Esophagus muscularis mucosa (tissue), 3 donors: ENCODE data around the gene PRSS56.

Experiments
- CTCF ChIP-seq, 3 experiments: fragments of 200-600 bp in 2 of 3; fragments of 450-650 bp in 1 of 3; sonication (generic) in 2 of 3; IDR thresholded peaks; one replicate each; pipeline ENCODE4 v1.5.1; 2017 to 2019; ENCODE audit warnings: antibody characterized with exemption in 3 of 3, mild to moderate bottlenecking in 2 of 3, moderate library complexity in 1 of 3
- POLR2AphosphoS5 ChIP-seq, 2 donors: sonication (generic); formaldehyde crosslinking; IDR thresholded peaks; one replicate each; pipeline ENCODE4 v1.6.1; 2017; ENCODE audit warnings: antibody characterized with exemption in 2 of 2

GRCh38 chr2:232532419-232532818, 12.2 kb downstream of the PRSS56 start:
- TF ChIP-seq POLR2AphosphoS5 (IDR thresholded peaks at IDR 0.05) = no peak
- TF ChIP-seq CTCF (IDR thresholded peaks at IDR 0.05) = no peak
